ENCODE data around the gene FLRT1.
"Not testable (repeated sequence)": the region's sequence is repeated elsewhere in the genome, so short reads cannot be mapped to it uniquely, and the experiment has no call there.

FLRT1 gene

DNA sequence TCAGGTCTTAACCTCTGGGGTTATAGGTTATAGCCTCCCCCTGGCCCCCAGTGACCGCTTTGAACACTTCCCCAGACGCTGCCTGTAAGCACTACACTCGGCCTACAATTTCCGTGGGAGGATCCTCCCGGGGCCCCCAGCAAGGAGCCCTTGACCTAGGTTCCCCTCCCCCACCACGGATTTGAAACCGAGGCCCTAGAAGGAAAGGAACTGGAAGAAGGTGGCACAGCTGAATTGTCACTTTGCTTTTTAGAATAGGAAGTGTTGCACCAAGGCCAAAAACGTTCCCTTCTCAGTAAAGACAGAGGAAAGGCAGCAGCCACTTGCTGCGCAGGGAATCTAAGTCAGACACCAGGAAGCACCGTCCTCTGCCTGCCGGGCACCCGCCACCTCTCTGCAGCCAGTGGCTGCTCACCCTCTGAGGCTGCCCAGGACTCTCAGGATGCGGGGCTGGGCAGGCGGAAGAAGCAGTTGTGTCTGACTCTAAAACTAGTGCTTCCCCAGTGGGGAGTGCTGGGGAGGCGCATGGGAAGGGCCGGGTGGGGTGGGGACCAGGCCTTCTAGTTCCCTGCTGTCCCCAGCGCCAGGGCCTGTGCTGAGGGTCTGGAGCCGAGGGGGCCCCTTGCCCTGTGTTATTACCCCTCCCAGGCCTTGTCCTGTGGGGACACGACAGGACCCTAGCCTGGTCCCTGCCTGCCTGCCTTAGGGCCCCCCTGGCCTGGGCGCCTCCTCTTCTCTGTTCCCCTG lies 7.9 kb upstream of the FLRT1 start:
- no peak for DNase-seq

DNA sequence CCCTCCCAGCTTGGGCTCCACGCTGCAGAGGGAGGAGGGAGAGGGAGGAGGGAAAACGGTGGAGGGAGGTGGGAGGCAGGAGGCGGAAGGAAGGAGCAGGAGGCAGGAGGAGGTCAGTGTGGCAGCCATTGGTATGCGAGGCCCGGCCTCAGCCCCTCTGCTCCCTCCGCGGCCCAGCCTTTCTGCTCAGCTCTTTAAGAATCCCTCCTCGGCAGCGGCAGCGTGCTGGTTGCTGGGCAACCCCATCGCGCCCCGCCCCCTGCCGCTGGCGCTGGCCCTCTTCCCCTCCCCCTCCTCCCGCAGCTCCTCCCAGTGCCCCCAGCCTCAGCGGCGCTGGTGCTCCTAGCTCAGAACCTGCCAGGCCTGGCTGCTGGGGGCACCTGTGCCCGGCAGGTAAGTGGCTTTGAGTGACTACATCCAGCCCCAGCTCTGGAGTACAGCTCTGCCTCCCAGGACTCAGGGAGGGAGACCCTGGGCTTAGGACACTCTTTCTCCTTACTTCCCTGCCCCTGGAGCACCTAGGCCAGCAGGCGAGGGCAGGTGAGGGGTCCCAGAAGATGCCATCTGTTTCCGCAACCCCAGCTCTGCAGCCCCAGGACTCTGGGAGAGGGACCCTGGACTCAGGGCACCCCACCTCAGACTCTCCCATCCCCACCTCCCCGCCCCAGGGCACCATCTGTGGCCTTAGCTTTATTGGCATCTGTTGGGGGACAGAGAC lies 7.2 kb upstream of the FLRT1 start:
- no peak for DNase-seq

DNA sequence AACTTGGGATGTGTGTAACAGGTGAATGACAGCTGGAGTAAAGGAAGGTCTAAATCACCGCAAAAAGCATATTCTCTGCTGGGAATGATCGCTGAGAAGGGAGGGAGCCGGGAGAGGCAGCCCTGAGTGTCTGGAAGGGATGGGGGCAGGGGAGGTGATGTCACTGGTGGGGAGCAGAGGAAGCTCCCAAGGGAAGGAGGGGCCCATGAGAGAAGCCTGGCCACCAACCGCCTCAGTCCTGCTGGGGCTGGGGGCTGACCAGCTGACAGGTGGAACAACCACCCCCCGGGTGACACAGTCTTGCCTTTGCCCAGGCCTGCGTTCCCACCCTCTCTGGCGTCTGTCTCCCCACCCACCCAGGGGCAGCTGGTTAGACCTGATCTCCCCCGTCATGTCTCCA lies 6.0 kb upstream of the FLRT1 start:
- DNase-seq, result no peak

DNA sequence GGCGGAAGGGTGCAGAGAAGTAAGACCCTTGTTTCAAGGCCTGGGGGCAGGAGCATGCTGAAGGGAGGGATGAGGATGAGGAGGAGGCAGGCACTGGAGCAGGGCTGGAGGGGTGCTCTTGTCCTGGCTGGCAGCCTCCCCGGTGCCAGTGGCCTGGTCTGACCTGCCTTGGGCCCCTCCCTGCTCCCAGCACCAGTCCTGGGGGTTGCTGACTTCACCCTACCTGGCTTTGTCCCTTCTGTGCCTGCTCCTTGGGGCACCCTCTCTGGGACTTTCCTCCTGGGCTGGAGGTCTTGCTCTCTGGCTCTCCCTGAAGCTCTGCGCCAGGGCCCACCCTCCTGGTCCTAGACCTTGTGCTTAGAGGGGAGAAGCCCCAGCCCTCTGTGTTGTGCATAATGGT lies 4.7 kb upstream of the FLRT1 start:
- no peak for DNase-seq

DNA sequence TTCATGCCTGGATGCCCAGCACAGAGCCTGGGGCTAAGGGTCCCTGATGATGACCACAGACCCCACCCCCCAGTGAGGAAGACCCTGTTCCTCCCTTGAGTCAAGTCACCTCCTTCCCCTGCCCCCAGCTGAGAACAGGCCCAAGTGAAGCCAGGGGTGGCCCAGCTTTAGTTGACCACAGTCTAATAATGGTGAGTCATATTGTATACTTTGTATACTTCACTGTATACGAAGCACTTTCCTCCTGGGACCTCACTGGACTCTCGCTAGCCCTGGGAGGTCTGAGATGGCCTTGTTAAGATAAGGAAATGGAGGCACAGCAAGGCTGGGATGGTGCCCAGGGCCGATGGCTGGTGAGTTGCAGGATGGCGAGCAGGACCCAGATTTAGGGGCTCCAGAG lies 3.7 kb upstream of the FLRT1 start:
- DNase-seq, result no peak

DNA sequence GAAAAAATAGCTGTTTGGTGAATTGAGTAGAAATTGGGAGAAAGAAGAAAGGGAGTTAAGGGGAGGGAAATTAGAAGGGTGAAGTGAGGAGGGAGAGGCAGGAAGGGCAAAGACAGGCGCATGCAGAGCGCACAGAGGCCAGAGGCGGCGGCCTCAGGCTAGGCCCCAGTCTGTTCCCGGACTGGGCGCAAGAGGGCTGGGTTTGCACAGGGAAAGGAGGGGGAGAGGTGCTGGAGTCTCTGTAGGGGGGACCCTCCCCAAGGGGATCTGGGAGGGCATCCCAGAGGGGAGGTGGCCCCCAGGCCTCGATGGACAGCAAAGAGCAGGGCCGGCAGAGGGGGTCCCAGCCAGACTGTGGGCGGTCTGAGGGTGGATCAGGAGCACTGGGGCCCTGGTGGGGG lies 1.3 kb upstream of the FLRT1 start:
- DNase-seq, result no peak

DNA sequence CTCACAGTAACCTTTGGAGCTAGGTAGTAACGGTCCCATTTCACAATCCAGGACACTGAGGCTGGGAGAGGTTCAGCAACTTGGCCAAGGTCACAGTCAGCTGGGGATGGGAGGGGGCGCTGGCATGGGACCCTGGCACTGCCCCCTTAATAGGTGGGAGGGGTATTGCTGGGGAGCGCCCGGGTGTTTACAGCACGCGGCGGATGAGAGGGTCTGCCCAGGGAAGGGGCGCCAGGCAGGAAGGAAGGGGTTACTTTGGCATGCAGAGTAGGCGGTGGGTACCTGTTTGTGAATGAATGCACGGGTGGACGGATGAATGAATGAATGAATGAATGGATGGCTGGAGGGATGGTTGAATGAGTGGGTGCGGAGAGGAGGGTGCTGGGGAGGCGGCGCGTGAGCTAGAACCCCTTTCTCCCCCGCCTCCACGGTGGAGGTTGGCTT lies 628 bp upstream of the FLRT1 start:
- DNase-seq, result no peak

DNA sequence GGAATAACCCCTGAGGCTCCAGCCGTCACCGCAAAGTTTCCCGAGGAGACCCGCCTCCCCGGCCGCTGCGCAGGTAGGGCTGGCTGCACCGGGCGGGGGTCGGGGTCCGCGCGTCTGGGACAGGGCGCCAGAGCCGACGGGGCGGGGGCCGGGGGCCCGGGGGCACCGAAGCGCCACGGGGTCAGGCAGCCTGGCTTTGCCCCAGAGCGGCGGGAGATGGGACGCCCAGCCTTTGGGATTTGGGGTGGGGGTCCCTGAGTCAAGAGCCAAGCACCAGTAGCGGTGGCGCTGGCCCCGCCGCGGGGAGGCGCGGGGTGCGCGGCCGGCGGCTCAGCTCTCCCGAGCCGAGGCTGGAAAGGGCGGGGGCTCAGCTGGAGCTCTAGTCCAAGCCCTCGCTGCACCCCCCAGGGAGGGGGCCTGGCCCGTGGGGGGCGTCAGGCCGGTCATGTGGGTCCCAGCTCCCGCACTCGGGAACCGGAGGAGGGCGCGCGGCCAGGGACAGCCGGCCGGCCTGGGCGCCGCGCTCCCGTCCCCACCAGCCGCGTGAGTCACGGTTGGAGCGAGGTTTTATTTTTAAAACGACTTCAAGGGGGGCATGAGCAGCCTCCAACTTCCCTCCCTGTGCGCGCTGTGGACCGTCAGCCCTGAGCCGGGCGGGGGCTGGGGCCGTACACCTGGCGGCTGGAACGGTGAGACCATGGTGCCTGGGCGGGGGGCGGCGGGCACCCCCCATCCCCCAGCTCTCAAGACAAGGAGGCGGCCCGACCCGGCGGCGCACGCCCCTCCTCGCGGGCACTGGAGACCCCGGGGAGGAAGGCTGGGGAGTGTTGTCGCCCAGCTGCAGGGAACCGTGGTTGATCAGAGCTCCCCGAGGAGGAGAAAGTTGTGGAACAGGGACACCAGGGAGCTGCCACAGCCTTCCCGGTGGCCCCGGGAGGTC lies 626 bp downstream of the FLRT1 start:
- DNase-seq, result no peak

DNA sequence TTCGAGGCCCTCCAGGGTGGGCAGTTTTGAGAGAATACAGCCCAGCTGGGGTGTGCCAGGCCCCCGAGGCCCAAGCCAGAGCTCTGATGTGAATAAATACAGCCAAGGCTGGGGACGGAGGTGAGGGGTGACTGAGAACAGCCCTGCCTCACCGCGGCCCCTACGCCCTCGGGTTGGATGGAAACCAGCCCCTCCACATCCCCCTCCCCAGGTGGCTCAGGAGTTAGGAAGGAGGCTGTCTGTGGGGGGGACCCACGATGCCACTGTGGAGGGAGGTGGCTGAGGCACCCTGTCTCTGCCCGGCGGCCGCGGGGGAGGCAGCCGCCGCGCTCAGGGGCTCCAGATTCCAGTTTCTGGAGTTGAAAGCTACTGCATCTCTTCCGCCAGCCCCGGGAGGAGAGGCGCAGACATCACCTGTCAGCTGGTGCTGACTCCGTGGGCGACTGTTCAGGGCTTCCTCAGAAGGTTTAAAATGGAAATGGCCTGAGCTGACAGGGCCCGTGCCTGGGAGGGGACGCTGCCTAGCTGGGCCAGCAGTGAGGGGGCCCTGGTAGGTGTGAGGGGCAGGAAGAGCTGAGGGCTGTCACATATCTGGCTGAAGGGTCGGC lies 1.4 kb downstream of the FLRT1 start:
- DNase-seq, result no peak

DNA sequence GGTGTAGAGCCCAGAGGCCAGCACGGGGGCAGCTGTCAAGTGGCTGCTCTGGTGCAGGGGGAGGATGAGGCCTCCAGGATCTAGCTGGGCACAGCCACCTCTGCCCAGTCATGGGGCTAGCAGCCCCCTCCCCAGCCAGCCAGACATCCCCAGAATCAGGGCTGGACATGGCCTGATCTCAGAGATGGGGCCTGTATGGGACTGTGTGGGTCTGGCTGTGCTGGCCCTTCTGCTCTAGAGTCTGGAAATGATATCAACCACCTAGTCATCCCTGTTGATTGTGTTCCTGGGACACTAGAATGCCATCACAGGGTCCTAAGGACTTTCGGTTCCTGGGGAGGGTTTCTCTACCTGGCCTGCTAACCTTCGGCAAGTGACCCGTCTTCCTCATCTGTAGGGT lies 2.8 kb downstream of the FLRT1 start:
- no peak for DNase-seq

DNA sequence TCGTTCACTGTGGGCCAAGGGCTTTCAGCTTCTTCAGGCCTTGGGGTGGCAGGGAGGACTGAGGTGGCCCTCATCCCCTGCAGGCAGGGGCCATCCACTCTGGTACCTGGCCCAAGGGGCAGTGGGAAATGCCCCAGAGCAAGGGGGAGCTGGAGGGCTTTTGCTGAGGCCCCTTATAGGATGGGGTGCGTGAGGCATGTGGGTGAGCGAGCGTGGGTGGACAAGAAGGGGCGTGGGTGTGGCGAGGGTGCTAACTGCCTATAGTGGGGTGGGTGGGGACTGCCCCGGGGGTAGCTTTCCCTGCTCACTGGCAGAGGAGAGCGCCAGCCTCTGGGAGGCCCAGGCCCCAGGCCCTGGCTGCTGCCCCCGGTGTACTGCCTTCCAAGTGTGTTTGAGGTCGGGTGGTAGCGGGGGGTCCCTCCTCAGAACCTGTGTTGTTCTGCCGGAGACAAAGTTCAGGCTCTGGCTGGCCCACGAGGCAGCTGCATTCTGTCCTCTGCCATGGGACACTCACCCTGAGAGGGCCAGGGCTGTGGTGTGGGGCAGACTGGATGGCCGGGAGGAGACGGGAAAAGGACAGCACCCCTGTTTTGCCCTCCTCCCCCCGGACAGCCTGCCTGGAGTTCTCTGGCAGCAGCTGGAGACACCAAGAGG lies 3.4 kb downstream of the FLRT1 start:
- DNase-seq, result no peak

DNA sequence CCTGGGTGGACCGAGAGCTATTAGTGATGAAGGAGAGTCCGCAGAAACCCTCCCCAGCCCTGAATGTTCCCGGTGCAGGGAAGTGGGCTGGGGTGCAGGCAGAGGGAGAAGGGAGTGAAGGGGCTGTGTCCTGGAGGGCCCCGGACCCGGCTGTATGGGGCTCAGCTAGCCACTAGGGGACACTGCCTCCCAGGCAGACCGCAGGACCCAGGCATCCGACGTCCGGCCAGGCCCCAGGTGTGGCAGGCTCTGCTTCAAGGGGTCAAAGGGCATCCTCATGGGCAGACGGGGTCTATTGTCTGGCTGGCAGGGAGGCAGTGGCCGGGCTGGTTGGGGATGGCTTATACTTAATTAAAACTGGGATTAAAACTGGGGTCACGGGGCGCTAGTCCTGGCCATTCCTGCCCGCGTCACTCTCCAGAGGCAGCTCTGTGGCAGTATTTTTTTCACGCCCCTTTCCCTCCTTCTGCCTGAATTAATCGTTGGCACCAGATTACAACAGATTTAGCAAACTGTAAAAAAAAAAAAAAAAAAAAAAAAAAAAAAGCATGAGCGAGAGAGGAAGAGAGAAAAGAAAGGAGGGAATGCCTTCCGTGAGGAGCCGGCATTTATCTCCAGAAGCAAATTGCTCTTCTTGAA lies 5.1 kb downstream of the FLRT1 start:
- no peak for DNase-seq

DNA sequence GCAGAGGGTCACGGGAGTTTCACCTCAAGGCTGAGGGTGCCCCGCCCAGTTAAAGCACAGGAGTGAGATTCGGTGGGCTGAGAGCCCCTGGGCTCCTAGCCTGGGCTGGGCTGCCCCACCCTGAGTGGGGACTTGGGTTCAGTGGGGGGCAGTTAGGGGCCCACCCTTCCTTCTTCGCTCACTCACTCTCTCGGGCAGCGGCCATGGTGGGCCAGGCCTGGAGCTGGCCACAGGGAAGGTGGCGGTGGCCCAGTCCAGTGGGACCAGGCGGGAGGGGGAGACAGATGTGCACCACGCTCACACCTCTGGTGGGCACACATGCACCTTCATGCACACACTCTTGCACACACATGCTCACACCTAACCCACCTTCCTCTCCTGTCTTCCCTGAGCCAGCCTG lies 6.1 kb downstream of the FLRT1 start:
- no peak for DNase-seq

DNA sequence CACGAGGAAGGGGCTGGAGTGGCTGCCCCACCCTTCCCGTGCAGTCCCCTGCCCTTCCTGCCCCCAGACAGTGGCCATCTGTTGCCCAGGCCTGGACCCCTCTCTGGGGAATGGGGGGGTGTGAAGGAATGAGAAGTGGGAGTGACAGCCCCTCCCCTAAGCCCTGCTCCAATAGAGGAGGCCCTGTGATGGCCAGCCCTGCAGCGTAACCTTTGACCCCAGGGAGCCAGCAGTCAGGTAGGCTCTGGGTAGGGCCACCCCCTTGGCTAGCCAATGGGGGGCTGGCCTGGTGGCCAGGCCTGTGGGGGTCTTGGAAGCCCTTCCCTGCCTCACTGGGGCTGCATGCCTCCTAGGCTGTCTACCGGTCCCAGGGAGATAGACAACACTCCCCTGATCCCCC lies 6.6 kb downstream of the FLRT1 start:
- DNase-seq, result no peak

DNA sequence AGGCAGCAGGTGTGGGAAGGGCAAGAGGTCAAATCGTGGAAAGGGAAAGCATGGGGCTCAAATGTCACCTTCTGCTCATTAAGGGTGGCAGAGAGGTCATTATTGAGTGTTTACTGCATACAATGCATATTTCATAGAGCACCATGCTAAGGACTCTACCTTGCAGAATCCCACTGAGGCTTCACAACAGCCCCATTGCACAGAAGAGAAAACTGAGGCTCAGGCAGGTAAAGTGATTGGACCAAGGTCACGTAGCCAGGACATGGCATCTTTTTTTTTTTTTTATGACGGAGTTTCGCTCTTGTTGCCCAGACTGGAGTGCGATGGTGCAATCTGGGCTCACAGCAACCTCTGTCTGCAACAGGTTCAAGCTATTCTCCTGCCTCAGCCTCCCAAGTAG lies 7.8 kb downstream of the FLRT1 start:
- DNase-seq, result no peak

DNA sequence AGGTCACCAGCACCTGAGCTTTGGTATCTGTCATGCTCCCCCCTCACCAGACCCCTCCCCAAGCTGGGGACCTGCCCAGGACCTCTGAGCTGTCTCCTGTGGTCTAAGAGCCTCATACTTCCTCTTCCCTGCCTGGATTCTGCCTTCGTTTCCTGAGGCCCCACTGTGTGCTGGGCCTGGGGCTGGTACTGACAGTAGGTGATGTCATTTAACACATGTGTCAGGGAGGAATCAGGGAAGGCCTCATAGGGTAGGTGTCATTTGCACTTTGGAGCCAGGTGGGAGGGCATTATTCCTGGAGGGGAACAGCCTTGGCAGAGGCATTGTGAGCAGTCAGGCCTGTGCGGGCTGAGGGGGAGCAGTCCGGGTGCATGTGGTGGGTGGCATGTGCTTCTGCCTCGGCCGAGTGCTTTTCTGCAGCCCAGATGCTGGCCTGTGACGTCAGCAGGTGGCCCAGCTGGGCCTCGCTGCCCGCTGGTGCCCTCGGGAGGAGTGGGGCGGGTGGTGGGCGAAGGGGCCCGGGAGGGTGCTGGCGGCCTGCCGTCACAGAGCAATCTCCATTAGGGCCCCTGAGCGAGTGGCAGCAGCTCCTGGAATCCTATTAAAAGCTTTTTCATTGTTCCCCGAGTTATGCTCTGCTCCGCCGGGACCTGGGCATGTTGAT lies 9.1 kb downstream of the FLRT1 start:
- DNase-seq, result no peak

DNA sequence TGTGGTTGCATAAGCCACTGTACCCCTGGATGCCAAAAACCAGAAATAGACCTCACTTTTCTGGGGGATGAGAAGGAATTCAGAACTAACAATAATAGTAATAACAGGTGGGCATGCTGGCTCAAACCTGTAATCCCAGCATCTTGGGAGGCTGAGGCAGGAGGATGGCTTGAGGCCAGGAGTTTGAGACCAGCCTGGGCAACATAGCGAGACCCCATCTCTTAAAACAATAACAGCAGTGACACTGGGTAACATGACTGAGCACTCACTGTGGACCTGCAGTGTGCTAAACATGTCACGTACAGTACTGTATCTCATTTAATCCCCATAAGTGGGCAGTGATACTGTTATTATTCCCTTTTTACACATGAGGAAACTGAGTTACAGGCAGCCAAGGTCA lies 10.0 kb downstream of the FLRT1 start:
- no peak for DNase-seq

DNA sequence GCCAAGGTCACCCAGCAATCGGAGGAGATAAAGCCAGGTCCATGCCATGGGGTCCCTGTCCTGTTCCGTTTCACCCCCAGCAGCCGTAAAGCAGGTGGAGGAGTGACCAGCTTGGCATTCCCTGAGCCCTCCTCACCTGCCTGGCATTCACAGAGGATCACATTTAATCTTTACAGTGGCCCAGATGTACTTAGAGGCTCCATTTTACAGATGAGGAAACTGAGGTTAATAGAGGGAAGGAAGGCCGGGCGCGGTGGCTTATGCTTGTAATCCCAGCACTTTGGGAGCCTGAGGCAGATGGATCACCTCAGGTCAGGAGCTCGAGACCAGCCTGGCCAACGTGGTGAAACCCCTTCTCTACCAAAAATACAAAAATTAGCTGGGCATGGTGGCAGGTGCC lies 11.6 kb downstream of the FLRT1 start:
- not testable (repeated sequence) for DNase-seq

DNA sequence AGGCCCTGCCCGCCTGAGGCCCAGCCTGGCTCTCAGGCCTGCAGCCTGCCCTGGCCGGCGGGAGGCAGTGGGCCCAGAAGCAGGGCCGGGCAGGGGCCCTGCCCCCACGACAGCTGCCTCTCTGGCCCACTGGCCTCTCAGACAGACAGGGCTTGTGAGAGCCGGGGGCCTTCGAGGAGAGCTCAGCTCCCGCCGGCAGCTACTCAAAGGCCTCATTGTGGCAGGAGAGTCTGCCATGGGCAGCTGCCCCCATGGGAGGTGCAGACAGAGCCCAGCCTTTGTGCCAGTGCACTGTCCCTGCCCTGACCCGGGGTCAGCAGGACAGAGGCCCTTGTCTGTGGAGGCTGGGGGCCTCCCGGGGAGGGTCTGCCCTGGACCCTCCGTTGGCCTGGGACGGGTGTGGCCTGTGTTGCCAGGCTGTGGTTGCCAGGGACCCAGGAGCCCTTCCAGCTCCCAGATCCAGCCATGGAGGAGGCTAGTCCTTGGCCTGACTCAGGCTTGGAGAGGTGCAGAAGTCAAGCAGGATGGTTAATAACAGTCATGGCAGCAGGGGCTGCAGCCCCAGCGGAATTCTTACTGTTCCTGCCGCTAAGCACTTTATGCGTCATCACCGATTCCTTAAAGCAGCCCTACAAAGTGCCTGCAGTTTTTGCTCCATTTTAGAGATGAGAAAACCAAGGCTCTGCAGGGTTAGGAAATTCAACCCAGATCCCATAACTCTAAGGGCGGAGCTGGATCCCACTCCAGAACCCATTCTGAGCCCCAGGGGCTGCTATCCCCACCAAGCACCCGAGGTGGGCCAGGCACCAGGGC lies 12.5 kb downstream of the FLRT1 start:
- DNase-seq, result no peak

DNA sequence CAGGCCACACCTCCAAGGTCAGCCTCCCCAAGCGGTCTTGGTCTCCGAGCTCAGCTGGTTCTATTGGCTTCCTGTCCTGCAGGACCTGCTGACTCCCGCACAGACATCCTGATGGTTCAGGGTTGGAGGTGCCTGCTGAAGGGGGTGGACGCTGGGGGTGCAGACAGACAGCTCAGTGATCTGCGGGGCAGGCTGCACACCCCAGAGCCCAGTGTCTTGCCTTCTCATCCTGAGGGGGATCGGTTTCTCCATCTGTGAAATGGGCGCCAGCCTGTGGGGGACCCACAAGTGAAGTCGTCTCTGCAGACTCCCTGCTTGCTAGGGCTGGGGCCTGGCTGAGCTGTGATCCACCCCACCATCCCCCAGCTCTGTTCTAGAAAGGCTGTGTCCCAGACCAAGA lies 13.8 kb downstream of the FLRT1 start:
- no peak for DNase-seq

DNA sequence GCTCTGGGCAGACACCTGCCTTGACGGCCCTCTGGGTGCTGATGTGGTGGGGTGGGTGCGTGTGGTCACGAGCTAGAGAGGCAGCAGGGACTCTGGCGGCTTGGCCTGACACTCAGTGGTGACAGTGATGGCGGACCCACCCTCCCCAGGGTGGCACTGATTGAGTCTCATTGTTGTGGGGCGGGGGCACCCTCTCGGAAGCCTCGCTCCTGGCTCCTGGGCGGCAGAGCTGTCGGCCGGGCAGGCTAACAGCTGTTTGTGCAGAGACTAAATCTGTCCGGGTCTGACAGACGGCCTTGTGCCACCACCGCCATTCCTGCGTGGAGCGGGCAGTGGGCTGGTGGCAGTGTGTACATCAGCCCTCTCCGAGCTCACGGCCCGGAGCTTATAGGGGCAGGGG lies 15.6 kb downstream of the FLRT1 start:
- DNase-seq, result no peak
